GM12878 (cell line): ENCODE data around the gene TNFAIP3. TPM values are rescaled to one million over a fixed set of nuclear protein-coding genes. Genes with fewer than 3 reads are reported as not detected.

Experiments used
- ATF7 ChIP-seq: fragments of 450-650 bp; IDR thresholded peaks from 2 replicates; pipeline ENCODE4 v1.6.1; 2016; ENCODE audit warnings: low read depth, mild to moderate bottlenecking
- CUX1 ChIP-seq: IDR thresholded peaks from 2 replicates; pipeline ENCODE4 v1.6.1; 2012; ENCODE audit warnings: improper control_type of control experiment, low read depth, low read length; ENCODE audit not compliant: insufficient replicate concordance
- E2F8 ChIP-seq: fragments of 450-650 bp; IDR thresholded peaks from 2 replicates; pipeline ENCODE4 v1.6.1; 2018; ENCODE audit warnings: mild to moderate bottlenecking, low read depth, moderate library complexity; ENCODE audit not compliant: partially characterized antibody
- ETV6 ChIP-seq, 2 experiments: fragments of 450-650 bp in 1 of 2; IDR thresholded peaks in 1 of 2; conservative IDR thresholded peaks in 1 of 2; 2 replicates each; pipeline ENCODE4 v1.6.1; 2014; ENCODE audit warnings: antibody characterized with exemption in 1 of 2, borderline replicate concordance in 1 of 2, low read depth in 1 of 2, mild to moderate bottlenecking in 1 of 2, moderate library complexity in 1 of 2
- NFXL1 ChIP-seq: fragments of 450-650 bp; IDR thresholded peaks from 2 replicates; pipeline ENCODE4 v1.6.1; 2017; ENCODE audit warnings: antibody characterized with exemption, mild to moderate bottlenecking, borderline replicate concordance
- PKNOX1 ChIP-seq: fragments of 450-650 bp; IDR thresholded peaks from 2 replicates; pipeline ENCODE4 v1.6.1; 2016; ENCODE audit warnings: mild to moderate bottlenecking
- PRDM15 ChIP-seq: fragments of 450-650 bp; formaldehyde crosslinking; IDR thresholded peaks from 2 replicates; pipeline ENCODE4 v1.4.0; 2020; ENCODE audit warnings: mild to moderate bottlenecking, moderate library complexity
- RUNX3 ChIP-seq: IDR thresholded peaks from 2 replicates; pipeline ENCODE4 v1.6.1; 2012; ENCODE audit warnings: low read length, inconsistent platforms
- SMAD5 ChIP-seq: IDR thresholded peaks from 2 replicates; pipeline ENCODE4 v1.6.1; 2016; ENCODE audit warnings: antibody characterized with exemption, low read depth
- SUPT20H ChIP-seq: IDR thresholded peaks from 2 replicates; pipeline ENCODE4 v1.6.1; 2011; ENCODE audit warnings: low read depth, mild to moderate bottlenecking, low read length, moderate library complexity, borderline replicate concordance; ENCODE audit not compliant: control insufficient read depth
- TARDBP ChIP-seq: IDR thresholded peaks from 2 replicates; pipeline ENCODE4 v1.6.1; 2016; ENCODE audit warnings: borderline replicate concordance
- ZBTB11 ChIP-seq: fragments of 450-650 bp; formaldehyde crosslinking; IDR thresholded peaks from 2 replicates; pipeline ENCODE4 v1.5.0; 2022; ENCODE audit warnings: mild to moderate bottlenecking, missing genetic modification characterization
- polyA plus RNA-seq, 11 experiments: library from polyadenylated mRNA; depleted of rRNA in 4 of 11; unstranded in 6 of 11; stranded (reverse) in 5 of 11; fragments of >200 nt; fragmentation: Nextera tagmentation in 4 of 11; fragmentation: Illumina TruSeq in 1 of 11; extraction: Ambion mirVana in 4 of 11; extraction: Trizol in 1 of 11; gene quantifications; 1 replicate in 1 of 11; 2 replicates in 10 of 11; pipeline versions ENCODE4 v1.2.1 to v1.2.3, GENCODE V29; 2011 to 2016; ENCODE audit warnings: inconsistent platforms in 2 of 11, missing spikeins in 2 of 11, low read depth in 1 of 11
- total RNA-seq, 4 experiments: library from RNA; depleted of rRNA in 3 of 4; stranded (reverse); fragments of >200 nt in 3 of 4; fragmentation: Illumina TruSeq in 1 of 4; extraction: Trizol in 1 of 4; gene quantifications; 2 replicates each; pipeline versions ENCODE4 v1.2.1 to v1.2.3, GENCODE V29; 2013 to 2021

Gene TNFAIP3
- total and polyA plus RNA-seq, 10 of the 15 experiments (the other 5 are each of a cell fraction or from before 2014, with no cell fraction given) = 18.0 to 350 (median 127) TPM

- TF ChIP-seq ZBTB11 (no peak), CUX1 (peak; percentile 18), E2F8 (no peak), SUPT20H (no peak), ETV6 (conservative IDR thresholded peaks at IDR 0.05 in 1 of 2, IDR thresholded peaks at IDR 0.05 in 1 of 2; ENCODE audit: borderline replicate concordance in 1 of 2, low read depth in 1 of 2) (no peak), ATF7 (no peak), RUNX3 (peak; percentile 31; the same call in 1 of the 2 replicates), PKNOX1 (no peak), SMAD5 (no peak), NFXL1 (no peak), PRDM15 (CRISPR knock-in tag) (no peak), TARDBP (no peak)
Observed at GRCh38 chr6:137931849-137932465, 64.9 kb downstream of the TNFAIP3 start (continued).
